IMR-90 (cell line): ENCODE results near the gene FDXR. TPM values are rescaled to one million over a fixed set of nuclear protein-coding genes. Genes with fewer than 3 reads are reported as not detected.

ENCODE experiments used
- ATAC-seq: fragments of 200-7000 bp; cut with Tn5 transposase; 2 replicates; pipeline ENCODE4 v1.9.1; 2020; ENCODE audit warnings: low read depth, mild to moderate bottlenecking, moderate library complexity
- BruUV-seq: library from RNA; stranded (reverse); fragments of 400-500 nt; replicated peaks from 2 replicates; lab custom pipeline; 2021; lab: Mats Ljungman, UMichigan
- CTCF ChIA-PET: fragments of 300-600 bp; formaldehyde crosslinking; extraction: SDS; loops from one replicate; lab custom pipeline; 2021; ENCODE audit warnings: antibody characterized with exemption; lab: Yijun Ruan, JAX
- POLR2A ChIA-PET: fragments of 300-600 bp; sonication (Branson Sonifier 250); formaldehyde crosslinking; loops from one replicate; lab custom pipeline; 2022; ENCODE audit warnings: antibody characterized with exemption; ENCODE audit not compliant: unreplicated experiment; lab: Charles Lee
- DNase-seq: peaks from one replicate; pipeline ENCODE4 v3.0.0; 2013
- H2AFZ ChIP-seq: replicated peaks from 2 replicates; pipeline ENCODE3; 2013; ENCODE audit warnings: low read length, mild to moderate bottlenecking; ENCODE audit not compliant: poor library complexity
- H2AK5ac ChIP-seq: 2 replicates; pipeline ENCODE4 v1.6.1; 2013; ENCODE audit warnings: low read depth, low read length, inconsistent platforms
- H2AK9ac ChIP-seq: replicated peaks from 2 replicates; pipeline ENCODE3; 2013; ENCODE audit warnings: mild to moderate bottlenecking, low read depth, low read length, moderate library complexity; ENCODE audit not compliant: poor library complexity
- H2BK120ac ChIP-seq: 2 replicates; pipeline ENCODE4 v1.6.1; 2013; ENCODE audit warnings: low read depth, low read length, inconsistent platforms
- H2BK15ac ChIP-seq: 3 replicates; pipeline ENCODE4 v1.6.1; 2013; ENCODE audit warnings: low read depth, low read length, inconsistent platforms
- H2BK20ac ChIP-seq: 2 replicates; pipeline ENCODE4 v1.6.1; 2013; ENCODE audit warnings: low read depth, mild to moderate bottlenecking, inconsistent platforms, low read length, moderate library complexity
- H2BK5ac ChIP-seq: 2 replicates; pipeline ENCODE4 v1.6.1; 2013; ENCODE audit warnings: mild to moderate bottlenecking, low read depth, low read length, inconsistent platforms; ENCODE audit not compliant: poor library complexity, severe bottlenecking
- H3K14ac ChIP-seq: replicated peaks from 2 replicates; pipeline ENCODE4 v1.6.1; 2013; ENCODE audit warnings: low read depth, low read length, inconsistent platforms
- H3K18ac ChIP-seq: 2 replicates; pipeline ENCODE4 v1.6.1; 2013; ENCODE audit warnings: low read depth, low read length, control low read depth
- H3K23ac ChIP-seq: 2 replicates; pipeline ENCODE4 v1.6.1; 2013; ENCODE audit warnings: low read depth, low read length, inconsistent platforms
- H3K27ac ChIP-seq: 2 replicates; pipeline ENCODE4 v1.5.1; 2013; ENCODE audit warnings: mild to moderate bottlenecking, control low read depth, low read length; ENCODE audit not compliant: insufficient read depth
- H3K27me3 ChIP-seq: 2 replicates; pipeline ENCODE4 v1.6.1; 2013; ENCODE audit warnings: low read length; ENCODE audit not compliant: control insufficient read depth, insufficient read depth
- H3K36me3 ChIP-seq: 2 replicates; pipeline ENCODE4 v1.6.1; 2013; ENCODE audit warnings: low read length, mixed read lengths; ENCODE audit not compliant: control insufficient read depth, insufficient read depth
- H3K4ac ChIP-seq: 2 replicates; pipeline ENCODE4 v1.6.1; 2013; ENCODE audit warnings: low read depth, low read length, inconsistent platforms
- H3K4me1 ChIP-seq: 2 replicates; pipeline ENCODE4 v1.6.1; 2013; ENCODE audit warnings: low read length, mixed read lengths; ENCODE audit not compliant: control insufficient read depth, insufficient read depth
- H3K4me2 ChIP-seq: 2 replicates; pipeline ENCODE4 v1.6.1; 2013; ENCODE audit warnings: low read depth, mild to moderate bottlenecking, control low read depth, low read length, moderate library complexity
- H3K4me3 ChIP-seq: 2 replicates; pipeline ENCODE4 v1.5.1; 2013; ENCODE audit warnings: low read depth, mild to moderate bottlenecking, control low read depth, low read length, moderate library complexity; ENCODE audit not compliant: insufficient read depth
- H3K56ac ChIP-seq: 2 replicates; pipeline ENCODE4 v1.6.1; 2013; ENCODE audit warnings: low read length, inconsistent platforms; ENCODE audit not compliant: insufficient read depth; ENCODE audit errors: extremely low read depth
- H3K79me1 ChIP-seq, 2 experiments: 2 replicates each; pipeline ENCODE4 v1.6.1; 2013; ENCODE audit warnings: low read length in 2 of 2, inconsistent platforms in 1 of 2, low read depth in 1 of 2
- H3K9ac ChIP-seq: 2 replicates; pipeline ENCODE4 v1.6.1; 2013; ENCODE audit warnings: low read depth, low read length, control low read depth
- H3K9me1 ChIP-seq: 2 replicates; pipeline ENCODE4 v1.6.1; 2013; ENCODE audit warnings: low read length, inconsistent platforms; ENCODE audit not compliant: insufficient read depth
- H3K9me3 ChIP-seq: 2 replicates; pipeline ENCODE4 v1.6.1; 2013; ENCODE audit warnings: low read length; ENCODE audit not compliant: control insufficient read depth, insufficient read depth
- H4K20me1 ChIP-seq: 2 replicates; pipeline ENCODE4 v1.6.1; 2013; ENCODE audit warnings: low read length, inconsistent platforms; ENCODE audit not compliant: insufficient read depth
- H4K5ac ChIP-seq: 2 replicates; pipeline ENCODE4 v1.6.1; 2013; ENCODE audit warnings: mild to moderate bottlenecking, low read depth, low read length, control low read depth
- H4K8ac ChIP-seq, 2 experiments: 2 replicates each; pipeline ENCODE4 v1.6.1; 2013; ENCODE audit warnings: low read depth in 2 of 2, low read length in 2 of 2, control low read depth in 1 of 2, inconsistent platforms in 1 of 2
- H4K91ac ChIP-seq: 2 replicates; pipeline ENCODE4 v1.6.1; 2013; ENCODE audit warnings: low read depth, low read length, inconsistent platforms; ENCODE audit not compliant: insufficient read depth
- CEBPB ChIP-seq: IDR thresholded peaks from 2 replicates; pipeline ENCODE4 v1.6.1; 2012; ENCODE audit warnings: low read depth, low read length, improper control_type of control experiment
- MAFK ChIP-seq: IDR thresholded peaks from 2 replicates; pipeline ENCODE4 v1.6.1; 2012; ENCODE audit warnings: low read depth, low read length, improper control_type of control experiment
- MXI1 ChIP-seq: IDR thresholded peaks from 2 replicates; pipeline ENCODE4 v1.6.1; 2012; ENCODE audit warnings: low read depth, mild to moderate bottlenecking, low read length, moderate library complexity, borderline replicate concordance
- POLR2A ChIP-seq: IDR thresholded peaks from 2 replicates; pipeline ENCODE4 v1.6.1; 2012; ENCODE audit warnings: mild to moderate bottlenecking, low read depth, low read length
- RCOR1 ChIP-seq: IDR thresholded peaks from 2 replicates; pipeline ENCODE4 v1.6.1; 2012; ENCODE audit warnings: mild to moderate bottlenecking, low read length, improper control_type of control experiment; ENCODE audit not compliant: insufficient replicate concordance
- WGBS, 2 experiments: methylation state at CpG; one replicate each; pipeline versions ENCODE4 v1.1.5 to v1.1.7; 2013; ENCODE audit warnings: missing lambda C conversion rate in 2 of 2; ENCODE audit not compliant: insufficient read length in 1 of 2; ENCODE audit errors: extremely low coverage in 2 of 2; 5-methylcytosine and 5-hydroxymethylcytosine counted together
- dilution Hi-C: fragments of 300-500 bp; cut with HindIII; formaldehyde crosslinking; loops from one replicate; pipeline ENCODE4 v1.14.3; 2018; ENCODE audit warnings: low sequenced_read_pairs; ENCODE audit not compliant: unreplicated experiment
- in situ Hi-C: fragments of 300-500 bp; cut with MboI; formaldehyde crosslinking; loops from 3 replicates; pipeline ENCODE4 v1.14.3; 2019; ENCODE audit warnings: low sequenced_read_pairs, inconsistent platforms, mixed read lengths
- intact Hi-C: fragments of 100-400 bp; cut with micrococcal nuclease; formaldehyde crosslinking; loops from 2 replicates; pipeline ENCODE4 v1.10.0; 2022
- polyA plus RNA-seq, 3 experiments: library from polyadenylated mRNA; depleted of rRNA; stranded (reverse); fragments of >200 nt; gene quantifications; 2 replicates each; pipeline ENCODE4 v1.2.3, GENCODE V29; 2012; ENCODE audit warnings: low replicate concordance in 1 of 3
- total RNA-seq: library from RNA; depleted of rRNA; stranded (reverse); fragments of >200 nt; gene quantifications from 2 replicates; pipeline ENCODE4 v1.2.3, GENCODE V29; 2012
- TF ChIP-seq, protein P1 (sequence below): conservative IDR thresholded peaks from 2 replicates; pipeline ENCODE4 v1.5.1; 2012; ENCODE audit warnings: mild to moderate bottlenecking, low read depth, low read length, improper control_type of control experiment

Gene FDXR
- total and polyA plus RNA-seq, 2 of the 4 experiments (the other 2 are of a cell fraction): 12.4 to 18.6 TPM

DNA sequence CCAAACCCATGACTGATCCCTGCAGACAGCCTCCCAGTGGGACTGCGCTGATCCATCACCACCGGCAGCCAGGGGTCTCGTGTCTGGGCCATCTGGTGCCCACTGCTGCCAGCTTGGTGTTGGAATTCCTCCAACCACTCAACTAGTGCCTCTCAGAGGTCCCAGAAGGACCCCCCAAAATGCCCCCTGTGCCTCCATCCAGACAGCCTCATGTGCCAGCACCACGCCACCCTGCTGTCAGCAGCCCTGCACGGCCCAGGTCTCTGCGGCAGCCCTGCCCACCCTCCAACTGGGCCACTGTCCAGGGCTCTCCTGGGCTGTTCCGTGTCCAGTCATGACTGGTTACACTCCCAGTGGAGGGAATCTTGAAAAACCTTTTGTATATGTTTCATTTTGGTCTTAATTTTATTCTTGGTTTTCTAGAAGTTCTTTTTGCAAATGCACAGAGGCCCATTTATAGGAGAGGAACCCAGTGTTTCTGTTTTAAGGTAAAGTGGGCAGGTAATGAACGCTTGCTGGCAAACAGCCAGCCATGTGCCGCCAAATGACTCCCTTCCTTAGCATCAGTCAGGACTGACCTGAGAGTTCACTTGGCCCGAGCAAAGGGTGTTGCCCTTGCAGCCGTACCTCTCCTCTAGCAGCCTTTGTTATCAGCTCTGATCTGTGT is 47.7 kb downstream of the FDXR start:
- Histone ChIP-seq H3K56ac (no peak overlapping the region), H3K23ac (no peak overlapping the region), H3K4me1 (no peaks in the 10 kb centered on the region), H2AK9ac (no peak overlapping the region), H2BK15ac (no peak overlapping the region), H2AFZ (no peak overlapping the region), H3K9ac (no peak overlapping the region), H3K4me3 (no peak overlapping the region), H4K20me1 (no peaks in the 10 kb centered on the region), H3K79me1 (no peaks in the 10 kb centered on the region), H3K36me3 (peaks cover 6% of the 10 kb centered on the region), H3K4ac (no peak overlapping the region), H3K9me3 (no peaks in the 10 kb centered on the region), H3K14ac (no peak overlapping the region), H3K27ac (no peak overlapping the region), H4K91ac (no peak overlapping the region), H3K18ac (no peak overlapping the region), H3K9me1 (no peaks in the 10 kb centered on the region), H3K4me2 (no peak overlapping the region), H4K5ac (no peak overlapping the region), H3K27me3 (no peaks in the 10 kb centered on the region), H2BK120ac (no peak overlapping the region), H4K8ac (no peak overlapping the region), H2BK5ac (no peak overlapping the region), H2AK5ac (no peak overlapping the region), H2BK20ac (no peak overlapping the region)
- TF ChIP-seq MXI1 (no peak), RCOR1 (no peak), CEBPB (no peak), POLR2A (no peak), MAFK (no peak)
- TF ChIP-seq, protein P1, sequence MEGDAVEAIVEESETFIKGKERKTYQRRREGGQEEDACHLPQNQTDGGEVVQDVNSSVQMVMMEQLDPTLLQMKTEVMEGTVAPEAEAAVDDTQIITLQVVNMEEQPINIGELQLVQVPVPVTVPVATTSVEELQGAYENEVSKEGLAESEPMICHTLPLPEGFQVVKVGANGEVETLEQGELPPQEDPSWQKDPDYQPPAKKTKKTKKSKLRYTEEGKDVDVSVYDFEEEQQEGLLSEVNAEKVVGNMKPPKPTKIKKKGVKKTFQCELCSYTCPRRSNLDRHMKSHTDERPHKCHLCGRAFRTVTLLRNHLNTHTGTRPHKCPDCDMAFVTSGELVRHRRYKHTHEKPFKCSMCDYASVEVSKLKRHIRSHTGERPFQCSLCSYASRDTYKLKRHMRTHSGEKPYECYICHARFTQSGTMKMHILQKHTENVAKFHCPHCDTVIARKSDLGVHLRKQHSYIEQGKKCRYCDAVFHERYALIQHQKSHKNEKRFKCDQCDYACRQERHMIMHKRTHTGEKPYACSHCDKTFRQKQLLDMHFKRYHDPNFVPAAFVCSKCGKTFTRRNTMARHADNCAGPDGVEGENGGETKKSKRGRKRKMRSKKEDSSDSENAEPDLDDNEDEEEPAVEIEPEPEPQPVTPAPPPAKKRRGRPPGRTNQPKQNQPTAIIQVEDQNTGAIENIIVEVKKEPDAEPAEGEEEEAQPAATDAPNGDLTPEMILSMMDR: no peak
- ATAC-seq (no peak), DNase-seq (no peak)
- dilution Hi-C loops: no loop called here
- intact Hi-C loops: no loop called here
- WGBS, 2 experiments: 73% methylated on average over 2 of the region's 11 CpGs; no CpG with 5 or more reads in 1 of the 2 experiments
- CTCF ChIA-PET: interaction anchor here (0.6 to 1.1 kb wide), 2 partner anchors 18 to 128 kb away, joined by 3 to 4 read pairs; no protein-coding TSS in a partner anchor
- POLR2A ChIA-PET: no interaction called here
- in situ Hi-C loops: no loop called here
- no TSS peak for BruUV-seq
